ENCODE measurements around the gene ZNF593.

DNA sequence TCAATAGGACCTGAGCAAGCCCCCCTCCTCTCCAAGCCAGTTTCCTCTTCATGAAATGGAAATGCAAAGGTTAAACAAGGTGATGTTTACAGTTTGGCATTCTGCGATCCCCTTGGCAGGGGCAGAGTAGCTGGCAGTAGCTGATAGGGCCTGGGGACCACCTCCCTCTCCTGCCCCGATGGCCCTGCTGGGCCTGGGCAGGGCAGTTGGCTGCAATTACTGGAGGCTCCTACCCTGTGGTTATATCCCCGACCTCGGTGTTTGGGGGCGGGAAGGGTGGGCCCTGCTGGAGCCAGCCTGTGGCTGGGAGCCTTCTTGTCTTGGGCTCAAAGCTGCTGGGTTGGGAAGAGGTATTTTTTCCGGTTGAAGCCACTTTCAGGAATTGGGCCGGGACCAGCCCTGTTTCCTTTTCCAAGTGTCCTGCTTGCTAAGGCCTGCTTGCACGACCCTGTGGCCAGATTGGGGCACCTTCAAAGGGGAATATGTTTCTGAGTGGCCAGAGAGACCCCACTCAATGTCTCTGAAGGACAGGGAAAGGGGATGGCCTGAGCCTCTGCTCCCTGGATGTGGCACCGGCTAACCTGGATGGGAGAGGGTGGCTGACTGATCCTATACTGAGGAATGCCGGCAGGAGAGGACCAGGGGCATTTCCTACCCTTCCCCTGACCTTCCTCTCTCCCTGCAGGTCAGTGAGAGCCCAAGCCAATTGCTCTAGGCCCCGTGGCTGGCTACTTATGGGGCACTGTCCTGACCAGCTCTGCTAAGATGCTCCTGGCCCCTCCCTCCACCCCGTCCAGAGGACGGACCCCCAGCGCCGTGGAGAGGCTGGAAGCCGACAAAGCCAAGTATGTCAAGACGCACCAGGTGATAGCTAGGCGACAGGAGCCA is 8.9 kb upstream of the ZNF593 start:
- TF ChIP-seq POLR2A (IDR thresholded peaks at IDR 0.05), result no peak
- TF ChIP-seq, protein P1, sequence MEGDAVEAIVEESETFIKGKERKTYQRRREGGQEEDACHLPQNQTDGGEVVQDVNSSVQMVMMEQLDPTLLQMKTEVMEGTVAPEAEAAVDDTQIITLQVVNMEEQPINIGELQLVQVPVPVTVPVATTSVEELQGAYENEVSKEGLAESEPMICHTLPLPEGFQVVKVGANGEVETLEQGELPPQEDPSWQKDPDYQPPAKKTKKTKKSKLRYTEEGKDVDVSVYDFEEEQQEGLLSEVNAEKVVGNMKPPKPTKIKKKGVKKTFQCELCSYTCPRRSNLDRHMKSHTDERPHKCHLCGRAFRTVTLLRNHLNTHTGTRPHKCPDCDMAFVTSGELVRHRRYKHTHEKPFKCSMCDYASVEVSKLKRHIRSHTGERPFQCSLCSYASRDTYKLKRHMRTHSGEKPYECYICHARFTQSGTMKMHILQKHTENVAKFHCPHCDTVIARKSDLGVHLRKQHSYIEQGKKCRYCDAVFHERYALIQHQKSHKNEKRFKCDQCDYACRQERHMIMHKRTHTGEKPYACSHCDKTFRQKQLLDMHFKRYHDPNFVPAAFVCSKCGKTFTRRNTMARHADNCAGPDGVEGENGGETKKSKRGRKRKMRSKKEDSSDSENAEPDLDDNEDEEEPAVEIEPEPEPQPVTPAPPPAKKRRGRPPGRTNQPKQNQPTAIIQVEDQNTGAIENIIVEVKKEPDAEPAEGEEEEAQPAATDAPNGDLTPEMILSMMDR (IDR thresholded peaks at IDR 0.05), result no peak

Data from testis (tissue), 2 donors.